NAMALWA (cell line): ENCODE data around the gene APLF.

Source experiments
- DNase-seq: peaks from one replicate; pipeline ENCODE4 v3.0.0-alpha.2; 2015; ENCODE audit warnings: low spot score

The APLF gene

DNA sequence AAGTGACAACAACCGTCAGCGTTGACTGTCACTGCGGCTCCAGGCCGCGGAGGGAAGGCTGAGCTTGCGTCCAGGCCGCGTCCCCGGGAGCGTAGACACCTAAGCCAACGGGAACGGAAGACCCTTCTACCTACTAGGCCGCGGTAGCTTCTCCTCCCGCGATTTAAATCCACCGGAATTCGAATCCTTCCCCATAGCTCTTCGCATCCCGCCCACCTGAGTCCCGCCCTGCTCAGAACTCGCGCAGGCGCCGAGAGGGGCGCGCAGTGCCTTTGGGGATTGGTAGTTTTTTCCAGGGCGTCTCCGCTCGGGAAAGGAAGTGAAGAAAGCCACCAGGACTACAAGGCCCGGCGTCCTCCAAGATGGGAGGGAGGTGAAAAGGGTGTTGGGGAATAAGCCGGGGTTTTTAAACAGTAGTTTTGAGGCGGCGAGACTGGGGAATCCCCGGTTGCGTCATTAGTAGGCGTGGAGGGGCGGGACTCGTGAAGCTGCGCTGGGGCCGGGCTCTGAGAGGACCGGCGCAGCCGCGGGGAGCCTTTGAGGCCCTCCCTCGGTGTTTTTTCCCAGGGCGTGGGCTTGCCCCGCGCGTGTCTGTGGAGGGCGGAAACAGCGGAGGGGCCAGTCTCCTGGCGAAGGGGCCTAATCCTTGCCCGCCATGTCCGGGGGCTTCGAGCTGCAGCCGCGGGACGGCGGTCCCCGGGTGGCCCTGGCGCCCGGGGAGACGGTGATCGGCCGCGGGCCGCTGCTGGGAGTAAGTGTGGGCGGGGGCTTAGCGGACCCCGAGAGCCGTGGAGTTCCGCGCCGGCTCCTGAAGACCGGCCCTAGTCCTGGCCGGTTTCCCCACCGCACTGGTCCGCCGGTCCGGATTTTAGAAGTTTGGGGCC, at the start of gene APLF, which contains the start of gene FBXO48:
APLF (plus strand) TSS at position 509 of the 884 bp plus-strand sequence; CDS start at position 656, 147 bp downstream.
FBXO48 (minus strand) TSS at position 218 of the 884 bp plus-strand sequence. CDS start 2,149 bp downstream, outside the sequence.
- peak; percentile 100 for DNase-seq

GRCh38 chr2:68417926-68418325, 49.5 kb upstream of the APLF start:
- DNase-seq: no peak

GRCh38 chr2:68418419-68418818, 49.0 kb upstream of the APLF start:
- DNase-seq: no peak

- DNase-seq: peak; percentile 52
Observed at GRCh38 chr2:68418855-68419254, 48.5 kb upstream of the APLF start.

- DNase-seq: peak; percentile 61
Observed at GRCh38 chr2:68420254-68420910, 47.0 kb upstream of the APLF start.

DNA sequence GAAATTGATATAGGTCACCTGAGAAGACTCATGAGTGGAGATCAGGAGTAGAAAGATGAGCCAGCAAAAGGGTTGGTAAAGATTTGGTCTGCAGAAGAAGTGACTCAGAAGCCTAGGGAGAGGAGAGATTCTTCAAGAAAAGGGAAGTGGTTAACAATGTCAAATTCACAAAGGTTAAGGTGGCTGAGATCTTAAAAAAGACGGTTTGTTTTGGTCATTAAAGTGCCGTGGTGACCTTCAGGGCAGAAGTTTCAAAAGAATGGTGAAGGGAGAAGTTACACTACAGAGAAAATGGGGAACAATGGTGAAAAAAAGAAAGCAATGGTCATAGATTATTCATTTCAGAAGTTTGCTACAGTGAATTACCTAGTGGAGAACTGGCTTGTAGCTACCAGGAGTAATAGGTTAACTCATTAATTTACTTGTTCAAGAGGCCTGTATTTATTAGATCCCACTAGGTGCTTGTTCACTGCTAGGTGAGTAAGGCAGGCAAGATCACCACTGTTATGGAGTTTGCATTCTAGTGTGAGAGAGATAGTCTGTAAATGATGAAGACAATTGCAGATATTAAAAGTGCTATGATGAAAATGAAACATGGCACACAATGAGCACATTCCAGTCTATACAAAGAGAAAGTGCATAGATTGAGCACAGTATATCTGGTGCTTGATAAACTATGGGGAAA, 43.3 kb upstream of the APLF start:
- peak; percentile 60 for DNase-seq

DNA sequence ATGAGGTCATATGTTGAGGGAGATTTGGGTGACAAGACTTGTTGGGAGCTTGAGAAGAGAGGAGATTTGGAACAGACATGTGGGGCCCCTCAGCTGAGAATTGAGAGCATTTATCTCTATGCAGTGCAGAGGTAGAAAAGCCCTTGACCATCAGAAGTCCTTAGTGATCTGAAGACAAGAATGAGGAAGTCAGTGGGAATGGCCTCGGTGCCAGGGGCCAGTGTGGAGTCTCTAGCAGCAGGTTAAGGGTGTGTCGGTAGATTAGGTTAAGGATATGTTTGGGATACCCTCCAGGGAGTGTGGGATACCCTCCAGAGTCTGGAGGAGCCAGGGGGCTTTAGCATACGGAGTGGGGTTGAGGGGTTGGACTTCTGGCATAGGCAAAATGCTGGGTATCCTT, 41.9 kb upstream of the APLF start:
- no peak for DNase-seq

GRCh38 chr2:68426446-68426845, 40.9 kb upstream of the APLF start:
- DNase-seq: no peak

- DNase-seq: peak; percentile 90
Observed at GRCh38 chr2:68426848-68427579, 40.4 kb upstream of the APLF start.

DNA sequence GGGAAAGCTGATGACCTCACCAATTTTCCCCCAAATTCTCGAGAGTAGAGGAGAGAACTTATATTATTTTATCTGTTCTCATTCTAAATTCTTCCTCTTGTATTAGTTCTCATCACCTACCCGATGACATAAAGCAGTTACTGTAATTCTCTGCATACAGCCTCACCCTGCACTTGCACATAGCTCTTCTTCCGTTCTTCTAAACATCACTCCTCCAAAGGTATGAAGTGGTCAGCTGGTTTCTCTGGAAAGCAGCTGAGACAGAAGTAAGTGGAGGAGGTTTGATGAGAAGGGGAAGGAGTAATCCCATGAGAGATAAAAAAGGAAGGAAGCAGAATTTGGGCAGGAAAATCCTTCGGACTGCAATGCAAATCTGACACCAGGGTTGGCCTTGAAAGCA, 39.3 kb upstream of the APLF start:
- DNase-seq: peak; percentile 49

- no peak for DNase-seq
Observed at GRCh38 chr2:68428746-68429145, 38.6 kb upstream of the APLF start.

GRCh38 chr2:68429311-68429826, 38.0 kb upstream of the APLF start:
- DNase-seq: no peak

GRCh38 chr2:68431316-68431972, 35.9 kb upstream of the APLF start:
- no peak for DNase-seq

- no peak for DNase-seq
Observed at GRCh38 chr2:68432696-68433658, 34.4 kb upstream of the APLF start.

DNA sequence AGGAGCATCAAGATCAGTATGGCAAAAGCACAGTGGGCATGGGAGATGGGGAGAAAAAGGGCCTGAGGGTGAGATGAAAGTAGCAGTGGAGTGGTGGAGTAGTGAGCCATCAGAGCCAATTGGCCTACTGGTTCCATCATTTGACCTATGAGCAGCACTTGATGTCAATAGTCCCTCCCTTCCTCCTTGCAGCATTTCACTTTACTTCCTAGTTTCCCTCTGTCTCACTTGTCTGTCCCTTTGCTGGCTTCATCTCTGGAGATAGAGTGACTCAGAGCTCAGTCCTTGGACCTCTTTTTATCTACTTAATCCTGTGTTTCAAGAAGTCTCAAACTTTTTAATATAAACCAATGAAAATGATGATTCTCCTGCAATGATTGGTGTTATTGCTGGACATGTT, 32.4 kb upstream of the APLF start:
- DNase-seq: peak; percentile 29

GRCh38 chr2:68435615-68436014, 31.8 kb upstream of the APLF start:
- DNase-seq: no peak

DNA sequence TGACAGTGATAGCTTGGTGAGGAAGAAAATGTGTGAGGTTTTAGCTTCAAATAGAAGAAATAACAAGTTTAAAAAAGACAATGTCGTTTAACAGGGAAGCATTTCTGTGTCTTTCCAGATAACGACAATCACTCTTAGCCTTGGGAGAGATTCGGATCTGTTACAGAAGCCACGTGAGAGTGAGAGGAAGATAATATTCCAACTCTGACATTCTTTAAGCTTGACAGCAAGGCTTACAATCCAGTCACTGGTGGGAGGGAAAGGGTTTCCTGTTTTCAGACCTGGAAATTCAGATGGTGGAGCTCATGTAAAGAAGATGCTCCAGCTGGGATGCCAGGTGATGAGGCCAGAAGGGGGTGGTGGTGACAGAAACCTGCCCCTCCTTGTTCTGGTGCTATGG, 31.1 kb upstream of the APLF start:
- DNase-seq: no peak

DNA sequence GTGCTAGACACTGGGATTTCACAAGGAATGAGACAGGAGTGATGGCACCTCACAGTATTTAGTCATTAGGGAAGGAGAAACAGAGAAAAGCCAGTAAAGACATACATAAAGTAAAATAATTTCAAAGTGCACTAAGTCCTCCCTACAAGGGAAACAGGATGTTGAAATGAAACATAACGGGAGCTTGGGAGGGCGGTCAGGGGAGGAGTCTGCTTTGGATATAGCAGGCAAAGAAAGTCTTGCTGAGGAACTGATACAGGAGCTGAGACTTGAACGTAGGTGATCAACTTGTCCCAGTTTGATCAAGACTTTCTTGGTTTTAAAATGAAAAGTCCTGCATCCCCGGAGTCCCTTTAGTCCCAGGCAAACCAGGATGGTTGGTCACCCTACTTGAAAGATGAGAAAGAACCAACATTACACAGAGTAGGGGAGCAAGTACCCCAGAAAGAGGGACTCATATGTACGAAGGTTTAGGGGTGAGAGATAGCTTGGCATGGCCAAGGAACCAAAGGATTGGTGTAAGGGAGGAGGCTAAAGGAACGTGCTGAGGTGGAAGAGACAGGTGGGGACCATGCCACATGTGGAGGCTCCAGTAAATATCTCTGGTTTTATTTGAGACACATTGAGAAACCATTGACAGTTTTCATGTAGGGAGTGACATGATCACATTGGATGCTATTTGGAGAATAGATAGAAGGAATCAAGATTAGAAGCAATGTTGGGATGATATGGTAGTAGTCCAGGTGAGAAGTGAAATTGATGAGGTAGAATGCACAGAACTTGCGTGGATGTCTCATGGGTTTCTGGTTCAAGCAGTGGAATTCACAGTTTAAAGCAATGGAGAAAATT, 28.7 kb upstream of the APLF start:
- no peak for DNase-seq
